GM20431 (cell line): ENCODE results near the gene CLINT1.

ENCODE experiments used
- in situ Hi-C: fragments of 300-500 bp; cut with MseI, MboI; formaldehyde crosslinking; loops from one replicate; pipeline ENCODE4 v1.15.0; 2020; ENCODE audit warnings: low sequenced_read_pairs; ENCODE audit not compliant: unreplicated experiment

CLINT1 gene

GRCh38 chr5:157767689-157768088 lies 91.3 kb downstream of the CLINT1 start:
- in situ Hi-C loops: no loop called here

GRCh38 chr5:157766902-157767301 lies 92.0 kb downstream of the CLINT1 start:
- in situ Hi-C loops: no loop called here

- in situ Hi-C loops: no loop called here
These were observed 92.5 kb downstream of the CLINT1 start for GRCh38 chr5:157766442-157766841.

- in situ Hi-C loops: no loop called here
These were observed 94.4 kb downstream of the CLINT1 start for GRCh38 chr5:157764531-157764930.

GRCh38 chr5:157761690-157762621 lies 97.0 kb downstream of the CLINT1 start:
- in situ Hi-C loops: no loop called here

GRCh38 chr5:157758706-157759105 lies 100.2 kb downstream of the CLINT1 start:
- in situ Hi-C loops: no loop called here

- in situ Hi-C loops: no loop called here
These were observed 102.8 kb downstream of the CLINT1 start for GRCh38 chr5:157756122-157756521.

GRCh38 chr5:157750320-157750719 lies 108.6 kb downstream of the CLINT1 start:
- in situ Hi-C loops: no loop called here

GRCh38 chr5:157749462-157749799 lies 109.5 kb downstream of the CLINT1 start:
- in situ Hi-C loops: no loop called here

- in situ Hi-C loops: no loop called here
These were observed 110.0 kb downstream of the CLINT1 start for GRCh38 chr5:157748760-157749461.

GRCh38 chr5:157747766-157748700 lies 110.9 kb downstream of the CLINT1 start:
- in situ Hi-C loops: no loop called here

GRCh38 chr5:157747173-157747740 lies 111.7 kb downstream of the CLINT1 start:
- in situ Hi-C loops: no loop called here

- in situ Hi-C loops: no loop called here
These were observed 113.9 kb downstream of the CLINT1 start for GRCh38 chr5:157745041-157745456.

- in situ Hi-C loops: no loop called here
These were observed 114.6 kb downstream of the CLINT1 start for GRCh38 chr5:157744051-157745011.

- in situ Hi-C loops: no loop called here
These were observed 115.5 kb downstream of the CLINT1 start, which contains the start of gene LSM11 for GRCh38 chr5:157743163-157744050. TSS of gene LSM11 (plus strand) at chr5:157743712. CDS start at chr5:157743751, 39 bp downstream.

- in situ Hi-C loops: no loop called here
These were observed 117.8 kb downstream of the CLINT1 start for GRCh38 chr5:157741131-157741530.

GRCh38 chr5:157740229-157740610 lies 118.7 kb downstream of the CLINT1 start:
- in situ Hi-C loops: no loop called here
